NCI-H1694 treated with DMSO at 0.1 percent for 48 hours (cell line): ENCODE measurements around the gene BBS2.

Experiments used
- DNase-seq: peaks from one replicate; lab custom pipeline; 2025; lab: John Stamatoyannopoulos, UW

BBS2 gene

DNA sequence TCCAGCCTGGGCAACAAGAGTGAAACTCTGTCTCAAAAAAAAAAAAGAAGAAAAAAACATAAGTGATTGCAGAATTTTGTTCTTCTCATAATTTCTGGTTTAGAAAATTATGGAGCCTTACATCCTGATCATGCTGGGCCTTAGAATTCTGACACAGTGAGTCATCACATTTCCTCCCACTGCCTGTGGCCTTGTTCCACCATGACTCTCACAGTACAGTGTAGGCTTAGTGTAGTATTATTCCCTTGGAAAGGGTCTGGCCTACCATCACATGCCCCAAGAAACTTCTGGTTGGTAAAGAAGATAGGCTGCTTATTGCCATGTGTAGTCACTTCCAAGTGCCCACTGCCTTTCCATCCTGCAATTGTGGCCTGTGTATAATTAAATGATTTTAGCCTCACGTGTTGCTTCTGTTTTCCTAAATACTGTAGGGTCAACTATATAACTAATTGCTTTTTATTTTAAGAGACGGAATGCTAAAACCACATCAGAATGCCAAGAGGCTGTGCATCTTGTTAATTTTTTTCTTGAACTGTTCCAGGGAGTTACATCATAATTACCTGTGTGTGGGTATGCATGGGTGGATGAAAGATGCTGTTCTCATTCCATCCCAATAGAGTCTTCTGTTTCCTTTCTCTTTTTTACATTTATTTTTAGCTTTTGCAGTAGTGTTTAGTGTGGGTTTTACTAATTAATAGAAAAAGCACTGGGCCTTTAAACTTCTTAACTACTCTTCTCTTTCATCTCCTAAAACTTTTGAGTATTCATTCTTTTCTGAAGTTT, 42.5 kb downstream of the BBS2 start:
- DNase-seq = no peak

DNA sequence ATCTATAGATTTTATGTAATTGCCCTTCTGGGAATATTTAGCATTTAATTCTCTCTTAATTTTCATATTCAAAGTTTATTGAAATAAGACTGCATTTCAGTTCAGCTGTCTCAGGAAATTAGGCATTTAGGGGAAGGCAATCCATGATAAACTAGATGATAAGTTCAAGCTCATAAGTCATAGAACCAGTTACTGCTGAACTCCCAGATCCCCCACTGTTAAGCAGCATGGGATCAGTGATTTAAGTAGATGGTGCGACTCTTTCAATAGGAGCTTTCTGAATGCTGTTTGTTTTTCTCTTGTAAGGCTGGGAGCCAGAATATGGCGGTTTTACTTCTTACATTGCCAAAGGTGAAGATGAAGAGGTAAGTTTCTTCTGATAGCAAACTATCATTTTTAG, 44.6 kb downstream of the BBS2 start:
- no peak for DNase-seq

DNA sequence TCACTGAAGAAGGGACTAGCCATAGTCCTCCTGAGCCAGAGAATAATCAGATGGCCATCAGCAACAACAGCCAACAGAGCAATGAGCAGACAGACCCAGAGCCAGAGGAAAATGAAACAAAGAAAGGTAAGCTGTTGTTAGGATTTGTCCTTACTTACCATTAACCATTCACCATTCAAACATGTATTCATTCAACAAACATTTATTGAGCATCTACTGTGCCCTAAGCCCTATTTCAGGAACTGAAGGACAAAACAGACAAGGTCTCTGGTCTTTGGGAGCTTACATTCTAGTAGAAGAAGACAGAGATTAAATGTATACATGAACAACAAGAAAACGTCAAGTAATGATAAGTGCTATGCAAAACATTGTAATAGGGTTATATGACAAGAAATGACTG, 49.2 kb downstream of the BBS2 start:
- DNase-seq = no peak

DNA sequence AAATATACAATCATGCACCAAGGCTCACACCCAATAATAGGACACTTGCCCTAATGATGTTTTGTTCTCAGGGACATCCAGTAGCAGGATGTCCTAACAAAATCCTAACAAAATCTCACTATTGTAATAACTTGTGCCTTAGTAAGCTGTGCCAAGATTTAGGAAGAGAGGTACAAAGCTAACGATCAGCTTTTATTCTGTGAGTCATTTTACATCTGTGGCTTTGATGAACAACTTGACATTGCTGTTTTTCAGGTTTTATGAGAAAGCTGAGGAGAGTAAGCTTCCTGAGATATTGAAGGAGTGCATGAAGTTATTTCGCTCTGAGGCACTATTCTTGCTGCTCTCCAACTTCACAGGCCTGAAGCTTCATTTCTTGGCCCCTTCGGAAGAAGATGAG, 49.6 kb downstream of the BBS2 start:
- no peak for DNase-seq

DNA sequence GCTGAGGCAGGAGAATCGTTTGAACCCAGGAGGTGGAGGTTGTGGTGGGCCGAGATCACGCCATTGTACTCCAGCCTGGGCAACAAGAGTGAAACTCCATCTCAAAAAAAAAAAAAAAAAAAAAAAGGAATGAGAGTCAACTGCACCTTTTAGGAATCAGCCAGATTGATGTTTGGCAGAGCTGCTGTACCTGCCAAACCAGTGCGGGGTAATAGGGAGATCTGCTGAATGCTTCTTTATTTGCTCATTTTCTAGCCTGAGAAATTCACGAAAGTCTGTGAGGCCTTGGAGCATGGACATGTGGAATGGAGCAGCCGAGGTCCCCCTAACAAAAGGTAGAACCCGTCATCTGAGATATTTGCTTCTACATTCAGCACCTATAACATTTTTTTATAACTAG, 50.1 kb downstream of the BBS2 start:
- DNase-seq = no peak

DNA sequence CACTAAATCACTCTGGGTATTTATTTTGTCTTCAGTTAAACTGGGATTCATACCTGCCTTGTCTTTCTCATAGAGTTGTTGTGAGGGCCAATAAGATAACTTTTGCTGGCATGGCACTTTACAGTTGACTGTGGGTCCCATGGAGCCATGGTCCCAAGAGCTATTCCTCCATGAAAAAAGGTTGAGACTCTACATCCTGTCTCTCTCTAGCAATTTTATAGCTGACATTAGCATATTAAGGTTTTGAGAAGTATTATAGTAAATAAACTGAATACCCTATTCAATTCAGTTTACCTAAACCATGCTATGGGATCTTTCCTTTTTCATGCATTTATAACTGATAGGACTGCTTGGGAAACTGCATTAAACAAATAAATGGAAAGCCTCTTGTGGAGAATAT, 51.0 kb downstream of the BBS2 start:
- no peak for DNase-seq

DNA sequence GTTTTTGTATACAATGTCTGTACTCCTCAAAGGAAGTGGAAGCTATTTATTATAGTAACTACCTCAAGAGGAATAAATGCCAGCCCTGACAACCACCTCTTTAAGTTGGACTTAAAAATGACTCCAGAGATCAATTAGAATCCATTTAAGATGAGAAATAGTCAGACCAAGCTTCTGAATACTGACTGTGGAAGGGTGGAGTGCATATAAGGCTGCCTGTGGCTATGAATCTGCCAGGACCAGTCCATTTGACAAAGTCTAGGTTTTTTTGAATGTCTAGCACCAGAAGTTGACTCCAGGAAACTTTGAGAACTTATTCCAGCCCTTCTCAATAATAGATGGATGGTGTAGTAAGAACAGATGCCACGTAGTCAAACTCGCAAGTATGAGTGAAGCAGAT, 53.5 kb downstream of the BBS2 start:
- DNase-seq = no peak

DNA sequence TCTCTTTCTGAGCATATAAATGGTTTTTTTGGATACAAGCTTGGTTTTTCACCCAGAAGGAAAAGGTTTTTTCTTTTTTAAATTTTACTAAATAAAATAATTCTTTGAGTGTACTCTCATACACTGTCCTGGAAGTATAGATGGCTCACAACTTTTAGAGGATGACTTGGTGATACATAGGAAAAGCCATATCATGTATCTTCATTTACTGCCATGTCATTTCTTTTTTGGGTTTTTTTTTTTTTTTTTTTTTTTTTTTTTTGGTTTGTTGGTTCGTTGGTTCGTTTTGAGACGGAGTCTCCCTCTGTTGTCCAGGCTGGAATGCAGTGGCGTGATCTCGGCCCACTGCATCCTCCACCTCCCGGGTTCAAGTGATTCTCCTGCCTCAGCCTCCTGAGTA, 56.7 kb downstream of the BBS2 start:
- DNase-seq = no peak

DNA sequence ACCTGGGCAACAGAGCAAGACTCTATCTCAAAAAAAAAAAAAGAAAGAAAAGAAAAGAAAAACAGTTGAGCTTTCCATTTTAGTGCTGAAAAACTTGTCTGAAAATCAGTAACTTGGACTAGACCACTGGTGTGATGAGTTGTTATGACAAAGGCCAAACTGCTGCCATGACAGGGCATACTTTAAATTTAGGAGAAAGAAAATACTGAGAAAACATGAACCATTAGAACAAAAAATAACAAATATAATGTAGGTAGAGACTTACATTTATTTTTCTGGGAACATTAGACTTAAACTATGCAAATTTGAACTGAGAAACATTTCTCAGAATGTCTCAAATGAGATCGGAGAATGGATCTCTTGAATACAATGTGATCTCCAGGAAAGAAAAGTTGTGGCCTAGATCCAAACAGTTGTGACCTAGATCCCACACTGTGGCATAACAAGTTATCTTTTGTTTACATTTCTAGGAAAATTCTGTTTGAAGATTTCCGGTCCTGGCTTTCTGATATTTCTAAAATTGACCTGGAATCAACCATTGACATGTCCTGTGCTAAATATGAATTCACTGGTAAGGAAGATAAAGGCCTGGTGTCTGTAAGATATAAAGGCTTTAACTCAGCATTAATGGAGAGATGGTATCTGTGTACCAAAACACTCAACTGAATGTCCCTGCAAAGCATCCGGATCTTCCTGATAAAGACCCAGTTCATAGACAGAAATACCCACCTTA, 57.6 kb downstream of the BBS2 start:
- no peak for DNase-seq

DNA sequence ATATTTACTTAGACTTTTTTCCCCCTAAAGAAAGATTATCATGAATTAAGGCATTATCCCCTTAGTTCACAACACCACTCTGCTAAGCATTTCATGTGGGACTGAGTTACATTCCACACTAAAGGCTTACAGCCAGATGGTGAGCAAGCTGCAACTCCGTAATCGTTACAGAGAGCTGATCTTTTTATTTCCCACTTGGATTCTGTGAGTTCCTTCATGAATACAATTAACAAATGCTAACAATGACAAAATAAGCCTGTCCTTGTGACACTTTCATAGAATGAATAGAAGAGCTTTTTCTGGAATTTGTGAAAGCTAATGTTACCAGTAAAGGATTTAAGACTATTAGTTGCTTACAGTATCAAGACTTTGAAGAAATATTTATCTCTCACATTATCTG, 59.7 kb downstream of the BBS2 start:
- no peak for DNase-seq

DNA sequence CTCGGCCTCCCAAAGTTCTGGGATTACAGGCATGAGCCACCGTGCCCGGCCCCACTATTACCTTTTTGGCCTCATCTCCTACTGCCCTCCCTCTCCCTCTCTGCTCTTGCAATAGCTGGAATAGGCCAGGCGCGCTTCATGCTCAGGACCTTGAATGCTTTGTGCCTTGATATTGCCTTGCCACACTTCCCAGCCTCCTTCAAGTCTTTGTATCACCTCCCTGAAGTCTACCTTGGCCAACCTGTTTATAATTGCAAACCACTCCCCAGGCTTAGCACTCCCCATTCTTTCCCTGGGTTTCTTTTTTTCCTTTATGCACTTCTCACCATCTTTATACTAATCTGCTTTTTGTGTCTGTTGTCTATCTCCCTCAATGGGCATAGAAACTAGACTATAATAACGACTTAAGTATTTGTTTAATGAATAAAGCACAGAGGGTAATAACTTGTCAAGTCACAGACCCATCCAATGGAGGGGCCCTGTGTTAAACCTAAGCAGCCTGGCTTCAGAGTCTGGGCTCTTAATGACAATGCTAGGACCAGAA, 61.8 kb downstream of the BBS2 start:
- DNase-seq = no peak

DNA sequence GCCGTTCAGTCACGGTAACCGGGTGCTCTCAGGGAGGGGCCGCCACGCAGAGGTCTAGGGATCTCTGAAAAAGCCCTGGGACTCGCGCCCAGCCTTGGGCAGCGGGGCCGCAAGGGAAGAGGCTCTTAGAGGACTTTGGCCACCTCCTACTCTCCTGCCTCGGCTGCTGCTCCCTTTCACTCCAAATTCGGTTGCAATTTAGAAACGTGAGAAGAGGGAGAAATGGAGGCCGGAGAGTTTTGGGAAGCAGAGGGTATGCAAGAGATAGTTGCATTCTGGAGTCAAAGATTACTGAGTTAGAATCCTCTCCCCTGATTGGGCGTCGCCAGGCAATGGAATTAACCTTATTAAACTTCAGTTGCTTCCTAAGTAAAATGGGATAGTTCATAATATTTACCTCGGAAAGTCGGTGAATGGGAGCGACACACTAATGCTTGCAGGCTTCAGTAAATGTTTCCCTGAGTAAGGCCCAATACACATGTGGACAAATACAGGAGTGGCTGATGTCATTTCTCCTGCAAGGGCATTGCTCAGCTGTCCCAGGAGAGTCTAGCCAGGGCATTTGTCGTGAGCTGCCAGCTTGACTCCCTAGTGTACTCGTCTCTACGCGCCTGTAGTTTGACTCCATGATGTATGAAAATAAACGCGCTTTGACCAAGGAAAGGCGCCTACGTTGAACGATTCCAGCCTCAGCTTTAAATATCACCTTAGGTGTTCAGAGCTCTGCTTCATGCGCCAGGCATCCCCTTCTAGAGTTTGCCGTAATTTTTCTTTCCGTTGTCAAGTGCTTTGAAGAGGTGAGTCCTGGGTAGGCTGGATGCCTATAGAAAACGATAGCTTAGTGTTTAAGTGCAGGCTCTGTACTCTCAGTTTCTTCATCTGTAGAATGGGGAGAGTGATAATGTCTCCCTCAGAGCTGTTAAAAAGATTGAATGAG, 67.8 kb downstream of the BBS2 start:
- DNase-seq = no peak

DNA sequence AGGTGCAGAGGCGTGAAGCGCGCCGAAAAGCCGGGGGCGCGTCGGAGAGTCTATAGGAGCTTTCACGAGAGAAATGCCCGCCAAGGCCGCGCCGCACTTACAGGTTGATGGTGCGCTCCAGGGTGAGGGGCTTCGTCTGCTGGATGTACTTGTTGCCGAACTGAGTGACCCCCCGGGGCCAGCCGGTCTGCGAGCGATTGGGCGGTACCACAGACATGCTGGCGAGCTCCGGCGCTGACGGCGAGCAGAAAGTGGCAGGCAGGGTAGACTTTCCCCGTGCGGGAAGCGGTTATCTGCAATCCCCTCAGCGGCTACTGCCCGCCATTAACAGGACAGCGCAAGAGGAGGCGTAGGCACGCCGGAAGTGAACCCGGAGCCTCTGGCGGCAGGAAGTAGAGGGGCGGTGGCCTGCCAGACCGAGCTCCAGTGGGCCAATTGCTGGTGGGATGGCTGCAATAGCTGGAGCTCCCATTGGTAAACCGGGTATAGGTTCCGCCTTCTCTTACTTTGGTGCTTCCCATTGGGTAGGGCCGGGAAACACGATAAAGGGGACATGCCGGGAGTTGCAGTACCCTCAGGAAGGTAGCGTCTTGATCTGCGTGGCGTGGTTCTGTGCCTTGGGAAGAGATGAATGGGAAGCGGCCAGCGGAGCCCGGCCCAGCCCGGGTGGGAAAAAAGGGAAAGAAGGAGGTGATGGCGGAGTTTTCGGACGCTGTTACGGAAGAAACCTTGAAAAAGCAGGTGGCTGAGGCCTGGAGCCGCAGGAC, 68.7 kb downstream of the BBS2 start, which contains the start of the genes NUDT21 and OGFOD1:
Gene NUDT21 (minus strand): TSS at position 347 of the 767 bp plus-strand sequence. CDS start 130 bp downstream, at position 217.
Gene OGFOD1 (plus strand): TSS at position 569 of the 767 bp plus-strand sequence. CDS start 59 bp downstream, at position 628.
- peak; percentile 95 for DNase-seq

DNA sequence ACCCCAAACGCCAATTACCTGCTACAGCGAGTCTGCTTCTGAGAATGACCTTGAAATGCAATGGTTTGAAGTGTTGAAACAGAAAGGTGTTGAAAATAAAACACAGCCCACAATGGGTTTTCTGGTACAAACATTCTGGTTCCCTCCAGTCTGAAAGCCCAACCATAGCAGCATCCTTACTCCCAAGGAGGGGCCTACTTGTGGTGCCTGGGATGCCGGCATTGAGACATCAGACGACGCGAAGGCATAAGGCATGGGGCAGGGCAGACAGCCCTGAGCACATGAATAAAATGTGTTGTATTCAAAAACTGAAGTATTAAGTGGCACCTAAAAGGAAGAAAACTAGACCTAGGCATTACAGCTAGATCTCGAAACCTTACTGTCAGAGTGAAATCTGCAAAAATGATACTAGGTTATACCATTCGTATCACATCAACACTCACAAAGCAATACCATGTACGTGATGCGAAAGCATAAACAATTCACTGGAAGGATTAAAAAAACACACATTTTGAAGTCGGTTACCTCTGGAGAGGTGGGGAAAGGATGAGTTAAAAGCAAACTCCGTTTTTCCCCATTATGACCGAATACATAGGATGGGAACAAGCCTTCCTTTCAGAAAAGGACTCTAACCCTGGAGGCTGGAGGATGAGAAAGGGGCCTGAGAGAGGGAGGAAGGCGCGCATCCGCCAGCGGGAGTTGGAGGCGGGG, 69.4 kb downstream of the BBS2 start:
- DNase-seq = no peak

DNA sequence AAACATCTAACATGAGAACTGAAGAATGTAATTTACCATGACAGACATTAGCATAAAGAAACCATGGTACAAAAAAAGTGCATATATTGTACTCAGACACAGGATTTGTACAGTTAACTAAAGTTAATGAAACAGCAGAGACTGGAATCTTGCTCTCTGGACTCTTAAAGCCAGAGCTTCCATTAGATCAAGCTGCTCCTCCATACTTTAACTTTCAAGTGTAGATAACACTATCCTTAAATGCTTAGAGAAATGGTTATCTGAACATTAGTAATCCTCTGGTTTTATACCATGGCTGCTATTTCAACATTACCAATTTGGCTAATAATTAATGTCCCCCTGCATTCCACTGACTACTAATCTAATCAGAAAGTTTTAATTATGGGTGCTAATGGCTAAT, 71.8 kb downstream of the BBS2 start:
- DNase-seq = no peak

DNA sequence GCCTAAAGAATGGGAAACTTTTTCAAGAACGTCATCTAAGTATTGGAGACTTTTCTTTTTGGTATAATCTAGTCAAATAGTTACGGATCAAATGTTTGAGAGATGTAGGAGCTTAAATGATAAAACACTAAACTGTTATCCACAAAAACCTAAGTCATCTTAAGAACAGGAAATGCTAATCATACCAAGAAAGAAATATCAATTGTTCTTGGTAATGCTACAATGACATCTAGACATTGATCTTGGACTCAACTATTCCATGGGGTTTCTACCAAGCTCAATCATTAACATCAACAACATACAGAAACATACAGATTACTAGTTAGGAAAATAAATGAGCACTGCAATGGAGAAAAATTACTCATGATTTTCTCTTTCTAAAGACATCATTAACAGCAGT, 72.5 kb downstream of the BBS2 start:
- no peak for DNase-seq

DNA sequence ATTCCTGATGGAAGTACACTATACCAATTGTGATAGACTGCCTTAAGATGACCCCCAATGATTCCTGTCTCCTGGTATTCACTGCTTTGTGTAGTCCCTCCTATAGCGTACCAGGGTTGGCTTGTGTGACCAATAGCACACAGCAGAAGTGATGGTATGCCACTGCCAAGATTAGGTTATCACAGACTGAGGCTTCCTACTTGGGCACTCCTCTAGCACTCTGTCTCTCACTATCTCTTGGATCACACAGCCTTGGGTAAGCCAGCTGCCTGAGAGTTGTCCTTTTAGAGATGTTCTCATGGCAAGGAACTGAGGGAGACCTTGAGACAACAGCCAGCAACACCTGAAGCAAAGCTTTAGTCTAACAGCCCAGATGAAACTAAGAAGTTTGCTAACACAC, 81.8 kb downstream of the BBS2 start:
- DNase-seq = no peak

DNA sequence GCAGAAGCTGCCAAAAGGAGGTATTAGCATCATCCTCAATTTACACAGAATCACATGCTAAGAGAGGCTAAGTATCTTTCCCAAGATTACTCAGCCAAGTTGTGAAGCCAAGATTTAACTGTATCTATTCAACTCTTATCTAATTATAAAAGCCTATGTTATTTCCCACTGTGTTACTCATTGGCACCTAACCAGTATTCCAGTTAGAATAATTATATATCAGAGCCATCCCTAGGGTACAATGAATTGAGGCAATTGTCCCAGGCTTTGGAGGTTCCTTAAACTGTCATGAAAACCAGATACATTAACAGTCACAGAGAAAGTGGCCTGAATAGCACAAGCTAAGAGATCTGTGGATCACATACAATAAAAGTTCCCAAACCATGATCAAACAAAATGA, 83.6 kb downstream of the BBS2 start:
- no peak for DNase-seq
